A549 (cell line): ENCODE measurements around the gene RASSF4. TPM values are rescaled to one million over a fixed set of nuclear protein-coding genes. Genes with fewer than 3 reads are reported as not detected.

Source experiments
- ATAC-seq, 2 experiments: fragments of 200-7000 bp in 1 of 2; fragments of >200 bp in 1 of 2; cut with Nextera tagmentation in 1 of 2; cut with Tn5 transposase in 1 of 2; 3 replicates each; pipeline versions ENCODE4 v1.8.0 to v1.9.1; 2018 to 2020; ENCODE audit warnings: mild to moderate bottlenecking in 1 of 2, moderate library complexity in 1 of 2
- CTCF ChIA-PET: fragments of 300-600 bp; sonication (Branson Sonifier 250); formaldehyde crosslinking; extraction: SDS; loops from one replicate; lab custom pipeline; 2021; ENCODE audit warnings: antibody characterized with exemption, inconsistent platforms; lab: Yijun Ruan, JAX
- POLR2A ChIA-PET: fragments of 350-600 bp; formaldehyde crosslinking; extraction: SDS; loops from one replicate; lab custom pipeline; 2021; ENCODE audit warnings: antibody characterized with exemption, inconsistent platforms; lab: Yijun Ruan, JAX
- DNase-seq, 2 experiments: peaks; one replicate each; pipeline versions ENCODE4 v3.0.0 to v3.0.0-alpha.2; 2011 to 2016; ENCODE audit warnings: low read depth in 1 of 2, low spot score in 1 of 2
- FAIRE-seq: peaks from 2 replicates; lab custom pipeline; 2011; peaks lifted over from hg19 to GRCh38; lab: Jason Lieb, UNC
- H3K27ac ChIP-seq, 2 experiments: fragments of >200 bp; sonication (Bioruptor Twin); formaldehyde crosslinking; 3 replicates each; pipeline ENCODE4 v1.5.1; 2016 to 2017
- H3K4me1 ChIP-seq: fragments of >200 bp; sonication (Bioruptor Twin); formaldehyde crosslinking; 3 replicates; pipeline ENCODE4 v1.6.1; 2016
- H3K4me2 ChIP-seq: fragments of >200 bp; sonication (Bioruptor Twin); formaldehyde crosslinking; 3 replicates; pipeline ENCODE4 v1.6.1; 2016
- H3K4me3 ChIP-seq: fragments of >200 bp; sonication (Bioruptor Twin); formaldehyde crosslinking; 3 replicates; pipeline ENCODE4 v1.5.1; 2016
- H3K9me3 ChIP-seq: fragments of >200 bp; sonication (Bioruptor Twin); formaldehyde crosslinking; 3 replicates; pipeline ENCODE4 v1.6.1; 2016
- BCL3 ChIP-seq: fragments of >200 bp; sonication (Bioruptor Twin); formaldehyde crosslinking; IDR thresholded peaks from 3 replicates; pipeline ENCODE4 v1.6.1; 2016
- CBX2 ChIP-seq: fragments of 200-600 bp; sonication (generic); IDR thresholded peaks from 2 replicates; pipeline ENCODE4 v1.6.1; 2016; ENCODE audit warnings: low read depth, mild to moderate bottlenecking, borderline replicate concordance
- CBX8 ChIP-seq: fragments of 200-600 bp; sonication (generic); IDR thresholded peaks from 2 replicates; pipeline ENCODE4 v1.6.1; 2016
- CHD4 ChIP-seq: fragments of 200-600 bp; sonication (generic); IDR thresholded peaks from 2 replicates; pipeline ENCODE4 v1.6.1; 2016; ENCODE audit warnings: antibody characterized with exemption, mild to moderate bottlenecking, borderline replicate concordance
- CTCF ChIP-seq: fragments of >200 bp; sonication (Bioruptor Twin); formaldehyde crosslinking; IDR thresholded peaks from 3 replicates; pipeline ENCODE4 v1.5.1; 2016
- EHF ChIP-seq: fragments of 250-450 bp; sonication (Bioruptor Pico); IDR thresholded peaks from 2 replicates; pipeline ENCODE4 v1.5.0; 2020; ENCODE audit warnings: mild to moderate bottlenecking
- HES2 ChIP-seq: fragments of >200 bp; sonication (Bioruptor Twin); formaldehyde crosslinking; IDR thresholded peaks from 2 replicates; pipeline ENCODE4 v1.6.1; 2016
- HOXB13 ChIP-seq: fragments of 250-450 bp; sonication (Bioruptor Pico); IDR thresholded peaks from 2 replicates; pipeline ENCODE4 v1.5.0; 2020; ENCODE audit warnings: low read depth, mild to moderate bottlenecking, moderate library complexity
- JUNB ChIP-seq: fragments of >200 bp; sonication (Bioruptor Twin); formaldehyde crosslinking; IDR thresholded peaks from 2 replicates; pipeline ENCODE4 v1.6.1; 2016
- KDM1A ChIP-seq: fragments of 200-600 bp; sonication (generic); IDR thresholded peaks from 2 replicates; pipeline ENCODE4 v1.6.1; 2016; ENCODE audit warnings: low read depth, mild to moderate bottlenecking
- MAZ ChIP-seq: fragments of 150-350 bp; IDR thresholded peaks from 2 replicates; pipeline ENCODE4 v1.6.1; 2014; ENCODE audit warnings: antibody characterized with exemption, low read depth, low read length, borderline replicate concordance
- NR3C1 ChIP-seq: fragments of >200 bp; sonication (Bioruptor Twin); formaldehyde crosslinking; IDR thresholded peaks from 3 replicates; pipeline ENCODE4 v1.6.1; 2017
- RAD21 ChIP-seq, 2 experiments: fragments of >200 bp in 1 of 2; sonication (Bioruptor Twin) in 1 of 2; formaldehyde crosslinking in 1 of 2; IDR thresholded peaks in 1 of 2; conservative IDR thresholded peaks in 1 of 2; 2 replicates in 1 of 2; 3 replicates in 1 of 2; pipeline ENCODE4 v1.6.1; 2012 to 2018; ENCODE audit warnings: inconsistent platforms in 1 of 2
- RARB ChIP-seq: fragments of 250-450 bp; sonication (Bioruptor Pico); IDR thresholded peaks from 2 replicates; pipeline ENCODE4 v1.8.0; 2021; ENCODE audit warnings: mild to moderate bottlenecking, moderate library complexity
- RCOR1 ChIP-seq: fragments of 150-350 bp; IDR thresholded peaks from 2 replicates; pipeline ENCODE4 v1.6.1; 2014; ENCODE audit warnings: antibody characterized with exemption, low read length, low read depth
- SMC3 ChIP-seq: fragments of >200 bp; sonication (Bioruptor Twin); formaldehyde crosslinking; IDR thresholded peaks from 3 replicates; pipeline ENCODE4 v1.6.1; 2018; ENCODE audit warnings: inconsistent platforms
- ZSCAN20 ChIP-seq: fragments of 250-450 bp; sonication (Bioruptor Pico); IDR thresholded peaks from 2 replicates; pipeline ENCODE4 v1.8.0; 2022; ENCODE audit warnings: mild to moderate bottlenecking, moderate library complexity
- WGBS: methylation state at CpG from one replicate; pipeline ENCODE4 v1.1.6; 2017; ENCODE audit errors: missing lambda C conversion rate; 5-methylcytosine and 5-hydroxymethylcytosine counted together
- polyA plus RNA-seq, 4 experiments: library from polyadenylated mRNA; depleted of rRNA in 3 of 4; stranded (reverse); fragments of >200 nt; fragmentation: RNase III in 1 of 4; extraction: RNeasy Plus Mini Kit Qiagen cat#74134 plus additional on column Dnase treatment in 1 of 4; gene quantifications; 2 replicates in 3 of 4; 3 replicates in 1 of 4; pipeline ENCODE4 v1.2.3, GENCODE V29; 2011 to 2017
- TF ChIP-seq, protein P1 (sequence below): fragments of 200-600 bp; sonication (generic); IDR thresholded peaks from 2 replicates; pipeline ENCODE4 v1.6.1; 2016; ENCODE audit warnings: antibody characterized with exemption, mild to moderate bottlenecking, moderate library complexity
- TF ChIP-seq, protein P2 (sequence below): fragments of 250-450 bp; sonication (Bioruptor Pico); IDR thresholded peaks from 2 replicates; pipeline ENCODE4 v1.5.0; 2020; ENCODE audit warnings: low read depth, mild to moderate bottlenecking, moderate library complexity
- TF ChIP-seq, protein P3 (sequence below): IDR thresholded peaks from 2 replicates; pipeline ENCODE4 v1.6.1; 2012

The RASSF4 gene
- polyA plus RNA-seq, 2 of the 4 experiments (the other 2 are of a cell fraction): 1.9 to 2.2 TPM

DNA sequence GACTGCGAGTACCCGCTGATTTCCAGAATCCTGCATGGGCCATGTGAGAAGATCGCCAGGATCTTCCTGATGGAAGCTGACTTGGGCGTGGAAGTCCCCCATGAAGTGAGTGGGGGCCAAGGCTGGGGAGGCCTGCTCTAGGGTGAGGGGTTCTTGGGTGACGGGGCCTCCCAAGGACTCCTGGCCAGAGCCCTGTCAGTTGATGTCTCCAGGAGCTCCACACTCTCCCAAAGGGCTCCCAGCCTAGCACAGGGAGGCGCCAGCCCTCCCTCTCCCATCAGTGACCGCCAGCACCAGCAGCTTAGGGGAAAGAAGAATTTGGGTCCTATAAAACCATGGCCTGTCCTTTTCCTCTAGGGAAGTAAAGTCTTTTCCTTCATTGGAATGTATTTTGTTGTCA lies 31.4 kb downstream of the RASSF4 start (continued):
- TF ChIP-seq, protein P1, sequence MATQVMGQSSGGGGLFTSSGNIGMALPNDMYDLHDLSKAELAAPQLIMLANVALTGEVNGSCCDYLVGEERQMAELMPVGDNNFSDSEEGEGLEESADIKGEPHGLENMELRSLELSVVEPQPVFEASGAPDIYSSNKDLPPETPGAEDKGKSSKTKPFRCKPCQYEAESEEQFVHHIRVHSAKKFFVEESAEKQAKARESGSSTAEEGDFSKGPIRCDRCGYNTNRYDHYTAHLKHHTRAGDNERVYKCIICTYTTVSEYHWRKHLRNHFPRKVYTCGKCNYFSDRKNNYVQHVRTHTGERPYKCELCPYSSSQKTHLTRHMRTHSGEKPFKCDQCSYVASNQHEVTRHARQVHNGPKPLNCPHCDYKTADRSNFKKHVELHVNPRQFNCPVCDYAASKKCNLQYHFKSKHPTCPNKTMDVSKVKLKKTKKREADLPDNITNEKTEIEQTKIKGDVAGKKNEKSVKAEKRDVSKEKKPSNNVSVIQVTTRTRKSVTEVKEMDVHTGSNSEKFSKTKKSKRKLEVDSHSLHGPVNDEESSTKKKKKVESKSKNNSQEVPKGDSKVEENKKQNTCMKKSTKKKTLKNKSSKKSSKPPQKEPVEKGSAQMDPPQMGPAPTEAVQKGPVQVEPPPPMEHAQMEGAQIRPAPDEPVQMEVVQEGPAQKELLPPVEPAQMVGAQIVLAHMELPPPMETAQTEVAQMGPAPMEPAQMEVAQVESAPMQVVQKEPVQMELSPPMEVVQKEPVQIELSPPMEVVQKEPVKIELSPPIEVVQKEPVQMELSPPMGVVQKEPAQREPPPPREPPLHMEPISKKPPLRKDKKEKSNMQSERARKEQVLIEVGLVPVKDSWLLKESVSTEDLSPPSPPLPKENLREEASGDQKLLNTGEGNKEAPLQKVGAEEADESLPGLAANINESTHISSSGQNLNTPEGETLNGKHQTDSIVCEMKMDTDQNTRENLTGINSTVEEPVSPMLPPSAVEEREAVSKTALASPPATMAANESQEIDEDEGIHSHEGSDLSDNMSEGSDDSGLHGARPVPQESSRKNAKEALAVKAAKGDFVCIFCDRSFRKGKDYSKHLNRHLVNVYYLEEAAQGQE: no peak
- TF ChIP-seq RARB (CRISPR knock-in tag) (no peak), ZSCAN20 (CRISPR knock-in tag) (no peak)
- TF ChIP-seq, all 56 proteins: peak for 0

DNA sequence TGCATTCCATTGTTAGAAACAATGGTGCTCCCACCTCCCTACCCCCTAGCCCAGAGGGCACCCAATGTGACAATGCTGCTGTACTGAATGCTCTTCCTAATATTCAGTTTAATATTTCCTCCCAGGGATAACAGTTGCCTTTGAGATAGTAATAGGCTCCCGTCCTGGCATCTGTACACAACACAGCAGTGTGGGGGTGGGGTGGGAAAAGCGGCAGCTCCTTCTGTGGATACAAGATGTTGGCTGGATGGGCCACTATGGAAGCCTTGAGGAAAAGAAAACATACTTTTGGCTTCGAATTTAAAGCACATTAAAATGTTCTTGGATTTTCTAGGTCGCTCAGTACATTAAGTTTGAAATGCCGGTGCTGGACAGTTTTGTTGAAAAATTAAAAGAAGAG lies 32.0 kb downstream of the RASSF4 start:
- no peak for FAIRE-seq
- Histone ChIP-seq H3K4me1 (no peaks in the 10 kb centered on the region), H3K9me3 (no peaks in the 10 kb centered on the region), H3K27ac (no peak overlapping the region), H3K4me3 (no peak overlapping the region), H3K4me2 (no peak overlapping the region)
- TF ChIP-seq RCOR1: no peak
- no peak for TF ChIP-seq KDM1A
- no peak for TF ChIP-seq CBX2
- TF ChIP-seq CBX8: no peak
- TF ChIP-seq SMC3: no peak
- TF ChIP-seq BCL3: no peak
- TF ChIP-seq, protein P2, sequence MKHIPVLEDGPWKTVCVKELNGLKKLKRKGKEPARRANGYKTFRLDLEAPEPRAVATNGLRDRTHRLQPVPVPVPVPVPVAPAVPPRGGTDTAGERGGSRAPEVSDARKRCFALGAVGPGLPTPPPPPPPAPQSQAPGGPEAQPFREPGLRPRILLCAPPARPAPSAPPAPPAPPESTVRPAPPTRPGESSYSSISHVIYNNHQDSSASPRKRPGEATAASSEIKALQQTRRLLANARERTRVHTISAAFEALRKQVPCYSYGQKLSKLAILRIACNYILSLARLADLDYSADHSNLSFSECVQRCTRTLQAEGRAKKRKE (CRISPR knock-in tag): no peak
- TF ChIP-seq, protein P3, sequence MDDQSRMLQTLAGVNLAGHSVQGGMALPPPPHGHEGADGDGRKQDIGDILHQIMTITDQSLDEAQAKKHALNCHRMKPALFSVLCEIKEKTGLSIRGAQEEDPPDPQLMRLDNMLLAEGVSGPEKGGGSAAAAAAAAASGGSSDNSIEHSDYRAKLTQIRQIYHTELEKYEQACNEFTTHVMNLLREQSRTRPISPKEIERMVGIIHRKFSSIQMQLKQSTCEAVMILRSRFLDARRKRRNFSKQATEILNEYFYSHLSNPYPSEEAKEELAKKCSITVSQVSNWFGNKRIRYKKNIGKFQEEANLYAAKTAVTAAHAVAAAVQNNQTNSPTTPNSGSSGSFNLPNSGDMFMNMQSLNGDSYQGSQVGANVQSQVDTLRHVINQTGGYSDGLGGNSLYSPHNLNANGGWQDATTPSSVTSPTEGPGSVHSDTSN: no peak
- TF ChIP-seq CHD4: no peak
- no peak for TF ChIP-seq MAZ
- TF ChIP-seq HOXB13 (CRISPR knock-in tag): no peak
- no peak for TF ChIP-seq NR3C1
- no peak for TF ChIP-seq RAD21 (conservative IDR thresholded peaks at IDR 0.05 in 1 of 2, IDR thresholded peaks at IDR 0.05 in 1 of 2)
- no peak for TF ChIP-seq EHF (CRISPR knock-in tag)
- TF ChIP-seq HES2: no peak
- no peak for TF ChIP-seq CTCF
- no peak for TF ChIP-seq JUNB
- WGBS: 60% methylated on average over 5 of the region's 5 CpGs
- CTCF ChIA-PET: interaction anchor here (1.1 to 4.3 kb wide), 4 partner anchors 11 to 126 kb away, joined by 3 to 30 read pairs (median 4); no protein-coding TSS in a partner anchor
- POLR2A ChIA-PET: no interaction called here
- no peak for ATAC-seq
- no peak for DNase-seq
